ENCODE measurements around the gene COPZ2. TPM values are rescaled to one million over a fixed set of nuclear protein-coding genes. Genes with fewer than 3 reads are reported as not detected.

The COPZ2 gene
- polyA plus RNA-seq, 1 of the 3 experiments (the other 2 are of a cell fraction), result 36.9 TPM

GRCh38 chr17:48047741-48048383, 10.3 kb upstream of the COPZ2 start, which contains the start of gene NFE2L1 (continued):
- 0 out of 2 replicates have a peak, but pooled peaks have one; percentile 1 for TF ChIP-seq RCOR1 (IDR thresholded peaks at IDR 0.05; ENCODE audit: low read length)
- no peak for TF ChIP-seq USF2 (IDR thresholded peaks at IDR 0.05; ENCODE audit: borderline replicate concordance, low read depth, low read length)
- TF ChIP-seq FOXM1 (IDR thresholded peaks at IDR 0.05; ENCODE audit: low read depth), result no peak
- TF ChIP-seq EP300 (IDR thresholded peaks at IDR 0.05; ENCODE audit: borderline replicate concordance in 1 of 2, low read depth in 1 of 2, low read length in 1 of 2), result peak in 1 of 2 experiments; percentile 14; a peak in 1 of 4 replicates
- peak; percentile 53; the same call in 1 of the 2 replicates for TF ChIP-seq TCF12 (IDR thresholded peaks at IDR 0.05)
- peak; percentile 85 for TF ChIP-seq RFX5 (IDR thresholded peaks at IDR 0.05; ENCODE audit: low read length)
- peak; percentile 99 for TF ChIP-seq YY1 (IDR thresholded peaks at IDR 0.05; ENCODE audit: low read depth)
- peak; percentile 92 for TF ChIP-seq MXI1 (IDR thresholded peaks at IDR 0.05; ENCODE audit: low read depth, low read length)
- no peak for TF ChIP-seq RXRA (IDR thresholded peaks at IDR 0.05; ENCODE audit: borderline replicate concordance, low read depth)
- TF ChIP-seq CTCF (IDR thresholded peaks at IDR 0.05), result no peak
- TF ChIP-seq ZBTB33 (IDR thresholded peaks at IDR 0.05; ENCODE audit: borderline replicate concordance, low read depth), result peak; percentile 63
- no peak for TF ChIP-seq FOSL2 (IDR thresholded peaks at IDR 0.05; ENCODE audit: borderline replicate concordance, low read depth)
- TF ChIP-seq EZH2phosphoT487 (IDR thresholded peaks at IDR 0.05; ENCODE audit: borderline replicate concordance, low read depth), result no peak
- no peak for TF ChIP-seq JUND (IDR thresholded peaks at IDR 0.05)
- TF ChIP-seq MEF2A (IDR thresholded peaks at IDR 0.05; ENCODE audit: borderline replicate concordance, low read depth), result no peak

Data from SK-N-SH (cell line).